Epithelial cell of umbilical artery (primary cell): ENCODE data around the gene LLGL2. TPM values are rescaled to one million over a fixed set of nuclear protein-coding genes. Genes with fewer than 3 reads are reported as not detected.

Source experiments
- total RNA-seq: library from RNA; depleted of rRNA; stranded (reverse); fragments of >200 nt; gene quantifications from 2 replicates; pipeline ENCODE4 v1.2.3, GENCODE V29; 2014

Gene LLGL2
- 1.8 and 2.9 TPM in 2 replicates for total RNA-seq

GRCh38 chr17:75524970-75525805 lies at the start of gene LLGL2:
Gene LLGL2, plus strand, starts transcription at chr17:75525697. Its CDS starts 17,730 bp downstream, at chr17:75543427.

GRCh38 chr17:75515496-75516254 lies 9.8 kb upstream of the LLGL2 start, which contains the start of gene CASKIN2:
Gene CASKIN2, minus strand, starts transcription at chr17:75515537. Its CDS starts 1,733 bp downstream, at chr17:75513804.

GRCh38 chr17:75516255-75516618 lies 9.3 kb upstream of the LLGL2 start, which contains the start of gene TSEN54:
Gene TSEN54, plus strand, starts transcription at chr17:75516528. Its CDS starts 33 bp downstream, at chr17:75516561.

GRCh38 chr17:75587675-75588595 lies 62.4 kb downstream of the LLGL2 start, which contains the start of gene MYO15B:
Gene MYO15B, plus strand, starts transcription at chr17:75587800. Its CDS starts 258 bp downstream, at chr17:75588058.

Other genes with a start within 250 kb of the LLGL2 start
- gene SLC25A19, start 236.3 kb upstream of the LLGL2 start, total RNA-seq: 12.3 and 17.6 TPM in 2 replicates
- gene GRB2, start 120.0 kb upstream of the LLGL2 start, total RNA-seq: 81.9 and 101 TPM in 2 replicates
- 18.2 TPM in 2 replicates for gene TMEM94, start 69.1 kb upstream of the LLGL2 start, total RNA-seq
- 4.5 and 7.0 TPM in 2 replicates for gene CASKIN2, start 10.2 kb upstream of the LLGL2 start, total RNA-seq
- 14.0 and 15.2 TPM in 2 replicates for gene TSEN54, start 9.2 kb upstream of the LLGL2 start, total RNA-seq
- gene MYO15B, start 62.1 kb downstream of the LLGL2 start, total RNA-seq: 1.9 and 4.4 TPM in 2 replicates
- gene SMIM5, start 107.7 kb downstream of the LLGL2 start, total RNA-seq: under 0.01 TPM in 1 of 2 replicates, not detected in the other
- gene RECQL5, start 141.5 kb downstream of the LLGL2 start, total RNA-seq: 10.7 and 16.6 TPM in 2 replicates
- gene SAP30BP, start 141.6 kb downstream of the LLGL2 start, total RNA-seq: 78.6 and 93.6 TPM in 2 replicates
- 0.97 and 2.3 TPM in 2 replicates for gene ITGB4, start 195.8 kb downstream of the LLGL2 start, total RNA-seq
- 67.9 and 86.4 TPM in 2 replicates for gene GALK1, start 239.5 kb downstream of the LLGL2 start, total RNA-seq